Activated T-helper 1 cell treated with anti-CD3 and anti-CD28 coated beads, Interleukin-12 subunit alpha, Interleukin-12 subunit beta, Interleukin-2, Interleukin-4 antibody, amounts not matched to agents 30 ng/mL and 10 ng/mL and 1 ng/mL, durations not matched to agents 14 hours and 24 hours and 36 hours (primary cell): Measurements from ENCODE around the gene PNPLA8. TPM values are rescaled to one million over a fixed set of nuclear protein-coding genes. Genes with fewer than 3 reads are reported as not detected.

ENCODE experiments used
- DNase-seq: peaks from one replicate; pipeline ENCODE4 v3.0.0; 2021; ENCODE audit warnings: low spot score
- H3K27ac Mint-ChIP-seq: one replicate; pipeline ENCODE4 v1.8.0; 2021; ENCODE audit warnings: mild to moderate bottlenecking, mixed read lengths
- H3K27me3 Mint-ChIP-seq: one replicate; pipeline ENCODE4 v1.8.0; 2022; ENCODE audit warnings: mild to moderate bottlenecking, moderate library complexity, mixed read lengths; ENCODE audit not compliant: insufficient read depth
- H3K36me3 Mint-ChIP-seq: one replicate; pipeline ENCODE4 v1.8.0; 2021; ENCODE audit warnings: low read depth, mixed read lengths
- H3K4me1 Mint-ChIP-seq: one replicate; pipeline ENCODE4 v1.8.0; 2021; ENCODE audit warnings: low read depth, mixed read lengths
- H3K4me3 Mint-ChIP-seq: one replicate; pipeline ENCODE4 v1.8.0; 2021; ENCODE audit warnings: mild to moderate bottlenecking, moderate library complexity, mixed read lengths
- H3K9me3 Mint-ChIP-seq: one replicate; pipeline ENCODE4 v1.8.0; 2021; ENCODE audit warnings: mixed read lengths
- intact Hi-C: fragments of 100-400 bp; cut with micrococcal nuclease; formaldehyde crosslinking; loops from one replicate; pipeline ENCODE4 v1.15.1; 2024
- total RNA-seq: library from RNA; stranded (reverse); gene quantifications from 2 replicates; pipeline ENCODE4 v1.2.3, GENCODE V29; 2022

PNPLA8 gene
- total RNA-seq, 1 donor from 2014 or later = 16.8 TPM

- peaks cover 6% of the 10 kb centered on the region for H3K27me3 Mint-ChIP-seq
- H3K4me3 Mint-ChIP-seq = no peak overlapping the region
- intact Hi-C loops = no loop called here
- no peak overlapping the region for H3K27ac Mint-ChIP-seq
- H3K4me1 Mint-ChIP-seq = peaks cover 9% of the 10 kb centered on the region
- no peak for DNase-seq
- no peaks in the 10 kb centered on the region for H3K9me3 Mint-ChIP-seq
- H3K36me3 Mint-ChIP-seq = no peaks in the 10 kb centered on the region
Measured at GRCh38 chr7:108421720-108422331, 104.1 kb downstream of the PNPLA8 start.

Other genes starting within 250 kb of the PNPLA8 start
- gene NRCAM, start 69.7 kb downstream of the PNPLA8 start, total RNA-seq = 0.17 and 0.21 TPM in 2 replicates
- gene THAP5, start 43.6 kb upstream of the PNPLA8 start, total RNA-seq = 37.2 and 39.9 TPM in 2 replicates
- 16.9 and 20.0 TPM in 2 replicates for gene DNAJB9, start 43.7 kb upstream of the PNPLA8 start, total RNA-seq